OCI-LY7 (cell line): ENCODE measurements around the gene NFATC1.

Experiments
- EZH2phosphoT487 ChIP-seq: fragments of 200-600 bp; sonication (generic); IDR thresholded peaks from 2 replicates; pipeline ENCODE4 v1.6.1; 2018; ENCODE audit warnings: low read depth, borderline replicate concordance, mild to moderate bottlenecking, mixed run types, antibody characterized with exemption, low read length, moderate library complexity, mixed read lengths
- TF ChIP-seq, protein P1 (sequence below): fragments of 200-600 bp; sonication (generic); conservative IDR thresholded peaks from 2 replicates; pipeline ENCODE4 v1.5.1; 2014; ENCODE audit warnings: mild to moderate bottlenecking, antibody characterized with exemption, low read length, moderate library complexity, mixed read lengths

DNA sequence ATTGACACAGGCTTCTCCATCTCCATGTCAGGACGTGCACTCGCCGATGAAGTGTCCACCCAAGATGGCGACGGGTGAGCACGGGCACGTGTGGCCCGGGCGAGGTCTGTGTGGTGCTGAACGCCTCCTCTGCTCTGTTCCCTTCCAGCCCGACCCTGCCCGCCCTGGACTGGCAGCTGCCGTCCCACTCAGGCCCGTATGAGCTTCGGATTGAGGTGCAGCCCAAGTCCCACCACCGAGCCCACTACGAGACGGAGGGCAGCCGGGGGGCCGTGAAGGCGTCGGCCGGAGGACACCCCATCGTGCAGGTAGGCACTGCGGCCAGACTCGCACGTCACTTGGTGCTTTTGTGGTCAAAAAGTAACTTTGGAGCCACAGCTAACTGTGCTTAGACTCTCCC lies 37.7 kb downstream of the NFATC1 start:
- TF ChIP-seq, protein P1, sequence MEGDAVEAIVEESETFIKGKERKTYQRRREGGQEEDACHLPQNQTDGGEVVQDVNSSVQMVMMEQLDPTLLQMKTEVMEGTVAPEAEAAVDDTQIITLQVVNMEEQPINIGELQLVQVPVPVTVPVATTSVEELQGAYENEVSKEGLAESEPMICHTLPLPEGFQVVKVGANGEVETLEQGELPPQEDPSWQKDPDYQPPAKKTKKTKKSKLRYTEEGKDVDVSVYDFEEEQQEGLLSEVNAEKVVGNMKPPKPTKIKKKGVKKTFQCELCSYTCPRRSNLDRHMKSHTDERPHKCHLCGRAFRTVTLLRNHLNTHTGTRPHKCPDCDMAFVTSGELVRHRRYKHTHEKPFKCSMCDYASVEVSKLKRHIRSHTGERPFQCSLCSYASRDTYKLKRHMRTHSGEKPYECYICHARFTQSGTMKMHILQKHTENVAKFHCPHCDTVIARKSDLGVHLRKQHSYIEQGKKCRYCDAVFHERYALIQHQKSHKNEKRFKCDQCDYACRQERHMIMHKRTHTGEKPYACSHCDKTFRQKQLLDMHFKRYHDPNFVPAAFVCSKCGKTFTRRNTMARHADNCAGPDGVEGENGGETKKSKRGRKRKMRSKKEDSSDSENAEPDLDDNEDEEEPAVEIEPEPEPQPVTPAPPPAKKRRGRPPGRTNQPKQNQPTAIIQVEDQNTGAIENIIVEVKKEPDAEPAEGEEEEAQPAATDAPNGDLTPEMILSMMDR: no peak
- TF ChIP-seq EZH2phosphoT487: no peak
